Right lobe of liver (tissue), 4 donors: ENCODE data around the gene HEMK1.

Source experiments
- CTCF ChIP-seq, 4 donors: fragments of 200-600 bp in 3 of 4; fragments of 450-650 bp in 1 of 4; IDR thresholded peaks; one replicate each; pipeline versions ENCODE4 v1.5.1 to v1.8.0; 2016 to 2022; ENCODE audit warnings: antibody characterized with exemption in 4 of 4, mild to moderate bottlenecking in 2 of 4
- POLR2A ChIP-seq: fragments of 450-650 bp; IDR thresholded peaks from one replicate; pipeline ENCODE4 v1.6.1; 2017; ENCODE audit warnings: antibody characterized with exemption, mild to moderate bottlenecking
- donor health status: DM: no; HTN: no; CAD: no.
- donor health status: DM: no; HTN: no; CAD: no.
- donor health status: DM: no; HTN: yes; CAD: no.

GRCh38 chr3:50572801-50573371 lies 3.6 kb downstream of the HEMK1 start:
- TF ChIP-seq POLR2A, result no peak
- no peak for TF ChIP-seq CTCF (IDR thresholded peaks at IDR 0.05)
